ENCODE data around the gene OTOS. TPM values are rescaled to one million over a fixed set of nuclear protein-coding genes. Genes with fewer than 3 reads are reported as not detected.
A peak's percentile ranks its signal among the peaks of the same experiment; 100 is the strongest.

Gene OTOS
- total RNA-seq, 1 donor = not detected

DNA sequence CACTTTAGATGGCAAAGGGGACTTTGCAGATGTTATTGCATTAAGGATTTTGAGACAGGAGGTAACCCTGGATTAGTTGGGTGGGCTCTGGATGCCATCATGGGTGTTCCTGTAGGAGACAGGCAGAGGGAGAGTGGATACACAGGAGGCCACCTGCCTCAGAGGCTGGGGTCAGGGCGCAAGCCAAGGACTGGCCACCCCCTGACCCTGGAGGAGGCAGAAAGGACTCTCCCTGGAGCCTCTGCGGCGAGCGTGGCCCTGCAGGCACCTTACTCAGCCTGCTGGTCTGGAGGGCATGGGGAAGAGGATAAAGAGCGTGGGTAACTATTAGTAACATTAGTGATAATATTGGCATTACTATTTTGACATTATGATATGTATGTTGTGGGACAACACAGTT is 21.6 kb upstream of the OTOS start:
- Histone ChIP-seq H3K4me2 (ENCODE audit: insufficient read depth, low read length) (no peak overlapping the region), H3K79me2 (ENCODE audit: insufficient read depth, low read length) (no peaks in the 10 kb centered on the region), H3K4me1 (ENCODE audit: insufficient read depth, low read length) (no peaks in the 10 kb centered on the region), H3K4me3 (ENCODE audit: insufficient read depth, low read length) (no peak overlapping the region), H4K20me1 (ENCODE audit: insufficient read depth, low read length) (no peaks in the 10 kb centered on the region), H3K27me3 (ENCODE audit: insufficient read depth, low read length) (no peaks in the 10 kb centered on the region), H2AFZ (ENCODE audit: low read length) (no peak overlapping the region), H3K36me3 (ENCODE audit: insufficient read depth, low read length) (no peaks in the 10 kb centered on the region), H3K27ac (ENCODE audit: low read depth, low read length) (no peak overlapping the region), H3K9me3 (ENCODE audit: low read depth, low read length) (no peaks in the 10 kb centered on the region)
- TF ChIP-seq CTCF (IDR thresholded peaks at IDR 0.05; ENCODE audit: extremely low read depth, low read depth, low read length) = no peak
- peak; percentile 19 for DNase-seq (ENCODE audit: insufficient read length, low spot score, missing footprints)

DNA sequence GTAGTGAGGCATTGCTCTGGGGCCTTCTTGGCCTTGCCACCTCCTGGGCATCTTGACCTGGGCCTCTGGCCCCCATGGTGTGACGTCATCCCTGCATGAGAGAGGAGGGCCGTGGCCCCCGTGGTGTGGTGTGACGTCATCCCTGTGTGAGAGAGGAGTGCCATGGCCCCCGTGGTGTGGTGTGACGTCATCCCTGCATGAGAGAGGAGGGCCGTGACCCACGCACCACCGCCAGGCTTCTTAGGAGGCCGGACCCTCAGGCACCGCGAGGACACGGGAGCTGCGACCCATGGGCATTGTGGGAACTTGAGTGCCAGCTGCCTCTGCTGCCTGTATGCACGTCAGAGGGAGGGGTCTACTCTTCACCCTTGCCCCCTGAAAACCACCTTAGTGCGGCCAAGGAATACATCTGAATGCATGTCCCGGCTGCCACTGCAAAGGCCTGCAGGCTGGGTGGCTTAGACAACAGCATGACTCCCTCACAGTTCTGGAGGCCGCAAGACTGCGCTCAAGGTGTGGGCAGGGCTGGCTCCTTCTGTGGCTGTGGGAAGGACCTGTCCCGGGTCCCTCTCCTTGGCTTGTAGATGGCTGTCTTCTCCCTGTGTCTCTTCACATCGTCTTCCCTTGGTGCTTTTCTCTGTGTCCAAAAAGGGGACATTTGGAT is 20.8 kb upstream of the OTOS start:
- Histone ChIP-seq H3K4me3 (ENCODE audit: insufficient read depth, low read length) (no peak overlapping the region), H3K4me2 (ENCODE audit: insufficient read depth, low read length) (no peak overlapping the region), H3K27ac (ENCODE audit: low read depth, low read length) (no peak overlapping the region), H3K79me2 (ENCODE audit: insufficient read depth, low read length) (no peaks in the 10 kb centered on the region), H3K9me3 (ENCODE audit: low read depth, low read length) (no peaks in the 10 kb centered on the region), H4K20me1 (ENCODE audit: insufficient read depth, low read length) (no peaks in the 10 kb centered on the region), H3K27me3 (ENCODE audit: insufficient read depth, low read length) (no peaks in the 10 kb centered on the region), H3K36me3 (ENCODE audit: insufficient read depth, low read length) (no peaks in the 10 kb centered on the region), H2AFZ (ENCODE audit: low read length) (no peak overlapping the region), H3K4me1 (ENCODE audit: insufficient read depth, low read length) (no peaks in the 10 kb centered on the region)
- no peak for TF ChIP-seq CTCF (IDR thresholded peaks at IDR 0.05; ENCODE audit: extremely low read depth, low read depth, low read length)
- peak; percentile 47 for DNase-seq (ENCODE audit: insufficient read length, low spot score, missing footprints)

DNA sequence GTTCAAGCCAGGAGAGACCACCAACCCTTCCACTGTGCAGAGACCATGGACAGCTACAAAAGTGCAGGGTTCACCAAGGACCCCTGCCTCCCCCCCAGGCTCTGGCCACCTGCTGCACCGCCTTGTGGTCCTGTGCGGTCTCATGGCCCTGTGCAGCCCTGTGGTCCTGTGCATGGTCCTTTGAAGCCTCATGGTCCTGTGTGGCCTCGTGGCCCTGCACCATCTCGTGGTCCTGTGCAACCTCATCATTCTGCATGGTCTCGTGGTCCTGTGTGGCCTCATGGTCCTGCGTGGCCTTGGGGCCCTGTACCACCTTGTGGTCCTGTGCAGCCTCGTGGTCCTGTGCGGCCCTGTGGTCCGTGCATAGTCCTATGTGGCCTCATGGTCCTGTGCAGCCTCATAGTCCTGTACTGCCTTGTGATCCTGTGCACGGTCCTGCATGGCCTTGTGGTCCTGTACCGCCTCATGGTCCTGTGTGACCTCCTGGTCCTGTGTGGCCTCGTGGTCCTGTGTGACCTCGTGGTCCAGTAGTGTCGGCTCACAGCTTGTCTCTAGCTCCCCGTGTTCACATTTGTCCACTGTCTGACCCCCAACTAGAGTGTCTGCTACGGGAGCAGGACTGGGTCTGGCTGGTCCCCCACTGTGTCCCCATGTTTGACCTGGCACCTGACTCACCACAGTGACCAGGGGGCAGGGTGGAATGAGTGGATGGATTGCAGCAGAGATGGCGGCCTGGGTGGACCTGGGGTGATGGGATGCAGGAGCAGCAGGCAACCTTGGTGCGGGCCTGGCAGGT is 20.0 kb upstream of the OTOS start:
- no peaks in the 10 kb centered on the region for H3K27me3 ChIP-seq (ENCODE audit: insufficient read depth, low read length)
- no peaks in the 10 kb centered on the region for H3K9me3 ChIP-seq (ENCODE audit: low read depth, low read length)
- no peak overlapping the region for H2AFZ ChIP-seq (ENCODE audit: low read length)
- no peak overlapping the region for H3K4me2 ChIP-seq (ENCODE audit: insufficient read depth, low read length)
- H3K79me2 ChIP-seq (ENCODE audit: insufficient read depth, low read length) = no peaks in the 10 kb centered on the region
- H3K4me1 ChIP-seq (ENCODE audit: insufficient read depth, low read length) = no peaks in the 10 kb centered on the region
- DNase-seq (ENCODE audit: insufficient read length, low spot score, missing footprints) = peak; percentile 22
- no peak overlapping the region for H3K27ac ChIP-seq (ENCODE audit: low read depth, low read length)
- TF ChIP-seq CTCF (IDR thresholded peaks at IDR 0.05; ENCODE audit: extremely low read depth, low read depth, low read length) = no peak
- H3K36me3 ChIP-seq (ENCODE audit: insufficient read depth, low read length) = no peaks in the 10 kb centered on the region
- no peaks in the 10 kb centered on the region for H4K20me1 ChIP-seq (ENCODE audit: insufficient read depth, low read length)
- H3K4me3 ChIP-seq (ENCODE audit: insufficient read depth, low read length) = no peak overlapping the region

DNA sequence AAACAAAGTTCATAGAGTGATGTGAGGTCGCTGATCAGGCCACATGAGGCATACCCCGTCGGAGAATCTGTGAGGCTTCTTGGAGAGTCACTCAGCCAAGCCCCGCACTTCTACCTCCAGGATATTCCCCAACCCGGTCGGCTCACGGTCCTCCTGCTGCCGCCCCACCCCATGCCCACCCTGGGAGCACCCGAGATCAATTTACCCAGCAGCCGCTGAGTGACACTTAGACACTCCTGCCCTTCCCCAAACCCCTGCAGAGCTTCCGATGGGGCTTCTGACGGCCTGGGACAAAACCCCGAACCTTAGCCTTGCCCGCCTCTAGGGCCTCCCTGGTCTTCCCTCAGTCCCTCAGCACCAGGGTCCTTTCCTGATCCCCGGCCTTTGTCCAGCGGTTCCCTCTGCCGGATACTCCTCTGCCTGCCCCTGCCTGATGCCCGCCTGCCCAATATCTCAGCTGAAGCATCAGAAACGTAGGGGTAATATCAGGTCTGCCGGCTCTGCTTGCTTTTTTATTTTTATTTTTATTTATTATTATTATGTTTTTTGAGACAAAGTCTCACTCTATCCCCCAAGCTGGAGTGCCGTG is 18.9 kb upstream of the OTOS start:
- Histone ChIP-seq H3K27ac (ENCODE audit: low read depth, low read length) (no peak overlapping the region), H3K27me3 (ENCODE audit: insufficient read depth, low read length) (no peaks in the 10 kb centered on the region), H3K4me3 (ENCODE audit: insufficient read depth, low read length) (no peak overlapping the region), H3K4me2 (ENCODE audit: insufficient read depth, low read length) (no peak overlapping the region), H2AFZ (ENCODE audit: low read length) (no peak overlapping the region), H3K9me3 (ENCODE audit: low read depth, low read length) (no peaks in the 10 kb centered on the region), H4K20me1 (ENCODE audit: insufficient read depth, low read length) (no peaks in the 10 kb centered on the region), H3K36me3 (ENCODE audit: insufficient read depth, low read length) (no peaks in the 10 kb centered on the region), H3K4me1 (ENCODE audit: insufficient read depth, low read length) (no peaks in the 10 kb centered on the region), H3K79me2 (ENCODE audit: insufficient read depth, low read length) (no peaks in the 10 kb centered on the region)
- no peak for TF ChIP-seq CTCF (IDR thresholded peaks at IDR 0.05; ENCODE audit: extremely low read depth, low read depth, low read length)
- DNase-seq (ENCODE audit: insufficient read length, low spot score, missing footprints) = peak; percentile 53
